Uterus (tissue), 4 donors: ENCODE data around the gene CACNA2D4. TPM values are rescaled to one million over a fixed set of nuclear protein-coding genes. Genes with fewer than 3 reads are reported as not detected.

Experiments
- DNase-seq, 2 donors: peaks; one replicate each; pipeline ENCODE4 v3.0.0-alpha.2; 2019 to 2020
- H3K27ac ChIP-seq, 2 donors: fragments of 200-600 bp; sonication (generic); 1 replicate in 1 of 2; 2 replicates in 1 of 2; pipeline ENCODE4 v1.5.1; 2016 to 2018
- H3K27me3 ChIP-seq, 2 donors: fragments of 200-600 bp; sonication (generic); one replicate each; pipeline ENCODE4 v1.5.1; 2018 to 2019; ENCODE audit warnings: control low read depth in 1 of 2
- H3K36me3 ChIP-seq, 2 donors: fragments of 200-600 bp; sonication (generic); one replicate each; pipeline ENCODE4 v1.5.1; 2019; ENCODE audit warnings: control low read depth in 1 of 2
- H3K4me1 ChIP-seq, 2 donors: fragments of 200-600 bp; sonication (generic); one replicate each; pipeline ENCODE4 v1.5.1; 2018 to 2019; ENCODE audit warnings: control low read depth in 1 of 2
- H3K4me3 ChIP-seq, 2 donors: fragments of 200-600 bp; sonication (generic); 1 replicate in 1 of 2; 2 replicates in 1 of 2; pipeline ENCODE4 v1.5.1; 2018 to 2019; ENCODE audit warnings: mild to moderate bottlenecking in 1 of 2
- H3K9me3 ChIP-seq, 2 donors: fragments of 200-600 bp; sonication (generic); one replicate each; pipeline ENCODE4 v1.5.1; 2019; ENCODE audit warnings: control low read depth in 1 of 2
- POLR2A ChIP-seq, 2 donors: fragments of 450-650 bp; IDR thresholded peaks; one replicate each; pipeline ENCODE4 v1.6.1; 2016; ENCODE audit warnings: antibody characterized with exemption in 2 of 2, mild to moderate bottlenecking in 1 of 2, moderate library complexity in 1 of 2
- intact Hi-C: fragments of 100-400 bp; cut with DNase I; formaldehyde crosslinking; loops from one replicate; pipeline ENCODE4 v1.15.1; 2023; ENCODE audit warnings: low total_unique reads
- total RNA-seq, 4 donors: library from RNA; depleted of rRNA in 3 of 4; stranded (reverse); fragments of >200 nt in 3 of 4; gene quantifications; one replicate each; pipeline versions ENCODE4 v1.1.0 to v1.2.4, GENCODE V29; 2014 to 2023
- TF ChIP-seq, protein P1 (sequence below), 4 experiments: fragments of 200-600 bp in 2 of 4; fragments of 450-650 bp in 2 of 4; sonication (generic) in 2 of 4; IDR thresholded peaks; one replicate each; pipeline ENCODE4 v1.5.1; 2016 to 2019; ENCODE audit warnings: antibody characterized with exemption in 4 of 4, mild to moderate bottlenecking in 2 of 4, moderate library complexity in 1 of 4
- donor health status: DM: yes; HTN: yes; CAD: no.

CACNA2D4 gene
- total RNA-seq, 4 donors from 2014 or later: 2.6 to 4.1 (median 4.0) TPM; not detected in 1

DNA sequence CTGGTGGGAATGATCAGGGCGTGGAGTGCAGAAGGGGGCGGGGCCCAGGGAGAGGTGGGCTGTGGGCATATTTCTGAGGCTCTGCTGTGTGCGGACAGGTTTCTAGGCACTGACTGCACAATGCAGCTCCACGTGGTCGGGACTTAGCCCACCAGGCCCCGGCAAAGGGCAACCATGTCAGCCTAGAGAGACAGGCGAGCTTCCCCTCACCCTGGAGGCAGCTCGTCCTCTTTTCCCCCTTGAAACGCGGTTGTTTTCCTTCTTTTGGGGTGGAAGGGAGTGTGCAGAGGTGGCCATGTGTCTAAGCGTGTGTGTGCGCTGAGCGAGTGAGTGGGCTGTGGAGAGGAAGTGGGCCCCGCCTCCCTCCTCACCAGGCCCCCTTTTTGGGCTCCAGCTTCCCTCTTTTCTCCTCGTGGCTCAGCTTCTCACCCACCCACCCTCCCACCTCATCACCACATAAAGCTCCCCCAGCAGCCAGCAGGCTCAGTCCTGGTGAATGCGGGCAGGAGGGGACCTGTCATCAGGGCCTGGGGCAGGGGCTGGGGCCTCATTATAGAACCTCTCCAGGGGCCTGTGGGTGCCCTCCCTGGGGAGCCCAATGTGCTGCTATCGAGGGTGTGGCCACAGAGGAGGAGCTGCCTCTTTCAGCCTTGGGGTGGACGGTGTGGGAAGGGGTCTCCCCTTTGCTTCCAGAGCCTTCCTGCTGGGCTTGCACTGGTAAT is 76.1 kb downstream of the CACNA2D4 start:
- no peaks in the 10 kb centered on the region for H3K36me3 ChIP-seq
- no peaks in the 10 kb centered on the region for H3K4me1 ChIP-seq
- TF ChIP-seq POLR2A (IDR thresholded peaks at IDR 0.05): no peak
- TF ChIP-seq, protein P1, sequence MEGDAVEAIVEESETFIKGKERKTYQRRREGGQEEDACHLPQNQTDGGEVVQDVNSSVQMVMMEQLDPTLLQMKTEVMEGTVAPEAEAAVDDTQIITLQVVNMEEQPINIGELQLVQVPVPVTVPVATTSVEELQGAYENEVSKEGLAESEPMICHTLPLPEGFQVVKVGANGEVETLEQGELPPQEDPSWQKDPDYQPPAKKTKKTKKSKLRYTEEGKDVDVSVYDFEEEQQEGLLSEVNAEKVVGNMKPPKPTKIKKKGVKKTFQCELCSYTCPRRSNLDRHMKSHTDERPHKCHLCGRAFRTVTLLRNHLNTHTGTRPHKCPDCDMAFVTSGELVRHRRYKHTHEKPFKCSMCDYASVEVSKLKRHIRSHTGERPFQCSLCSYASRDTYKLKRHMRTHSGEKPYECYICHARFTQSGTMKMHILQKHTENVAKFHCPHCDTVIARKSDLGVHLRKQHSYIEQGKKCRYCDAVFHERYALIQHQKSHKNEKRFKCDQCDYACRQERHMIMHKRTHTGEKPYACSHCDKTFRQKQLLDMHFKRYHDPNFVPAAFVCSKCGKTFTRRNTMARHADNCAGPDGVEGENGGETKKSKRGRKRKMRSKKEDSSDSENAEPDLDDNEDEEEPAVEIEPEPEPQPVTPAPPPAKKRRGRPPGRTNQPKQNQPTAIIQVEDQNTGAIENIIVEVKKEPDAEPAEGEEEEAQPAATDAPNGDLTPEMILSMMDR (IDR thresholded peaks at IDR 0.05): no peak
- H3K9me3 ChIP-seq: no peaks in the 10 kb centered on the region
- no peak for DNase-seq
- no peak overlapping the region for H3K4me3 ChIP-seq
- no peaks in the 10 kb centered on the region for H3K27me3 ChIP-seq
- intact Hi-C loops: no loop called here
- H3K27ac ChIP-seq: no peak overlapping the region

DNA sequence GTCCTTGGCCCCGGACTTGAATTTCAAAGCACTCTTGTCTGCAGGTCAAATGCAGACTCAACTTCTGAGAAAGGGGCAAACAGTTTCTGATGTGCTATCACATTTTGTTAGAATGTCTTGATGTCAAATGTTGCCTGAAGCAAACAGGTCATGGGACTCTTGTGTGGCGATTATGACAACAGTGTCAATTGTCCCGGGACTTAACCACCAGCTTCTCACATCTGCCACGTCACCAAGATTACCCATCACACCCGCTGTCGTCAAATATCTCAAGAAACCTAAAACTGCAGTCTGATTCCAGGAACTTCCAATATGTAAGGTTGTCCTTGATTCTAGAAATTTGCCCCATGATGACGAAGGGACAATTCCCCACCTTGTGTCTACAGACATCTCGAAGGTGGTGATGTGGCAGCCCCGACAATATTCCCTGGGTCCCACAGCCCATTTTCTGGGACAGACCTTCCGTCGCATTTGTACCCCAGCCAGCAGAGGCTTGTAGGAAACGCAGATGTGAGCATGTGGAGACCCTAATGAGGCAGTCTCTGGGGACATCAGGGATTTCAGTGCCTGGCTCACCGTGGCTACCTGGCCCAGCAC is 76.8 kb downstream of the CACNA2D4 start:
- Histone ChIP-seq H3K36me3 (no peaks in the 10 kb centered on the region), H3K27ac (no peak overlapping the region), H3K4me3 (no peak overlapping the region), H3K9me3 (no peaks in the 10 kb centered on the region), H3K27me3 (no peaks in the 10 kb centered on the region), H3K4me1 (no peaks in the 10 kb centered on the region)
- DNase-seq: no peak
- no peak for TF ChIP-seq POLR2A (IDR thresholded peaks at IDR 0.05)
- TF ChIP-seq, protein P1 (IDR thresholded peaks at IDR 0.05): no peak
- intact Hi-C loops: no loop called here

DNA sequence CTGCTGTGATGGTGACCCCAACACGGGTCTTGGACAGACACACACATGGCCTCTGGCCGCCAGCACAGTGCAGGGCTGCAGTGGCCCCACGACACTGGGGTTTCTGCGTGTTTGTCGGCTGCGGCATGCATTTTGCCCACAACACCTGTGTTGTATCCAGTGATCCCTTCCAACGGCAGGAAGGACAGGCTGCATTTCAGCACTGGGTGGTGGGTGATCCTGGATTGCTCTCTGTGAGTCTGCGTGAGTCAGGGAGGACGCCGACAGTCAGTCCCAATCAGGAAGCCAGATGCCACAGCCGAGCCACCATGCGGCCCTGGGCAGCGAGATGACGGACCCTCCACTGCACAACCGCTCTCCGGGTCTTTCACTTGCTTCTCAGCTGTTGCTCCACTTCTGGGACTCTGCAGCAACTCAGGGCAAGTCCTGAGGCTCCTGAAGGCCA is 77.4 kb downstream of the CACNA2D4 start:
- H3K9me3 ChIP-seq: no peaks in the 10 kb centered on the region

DNA sequence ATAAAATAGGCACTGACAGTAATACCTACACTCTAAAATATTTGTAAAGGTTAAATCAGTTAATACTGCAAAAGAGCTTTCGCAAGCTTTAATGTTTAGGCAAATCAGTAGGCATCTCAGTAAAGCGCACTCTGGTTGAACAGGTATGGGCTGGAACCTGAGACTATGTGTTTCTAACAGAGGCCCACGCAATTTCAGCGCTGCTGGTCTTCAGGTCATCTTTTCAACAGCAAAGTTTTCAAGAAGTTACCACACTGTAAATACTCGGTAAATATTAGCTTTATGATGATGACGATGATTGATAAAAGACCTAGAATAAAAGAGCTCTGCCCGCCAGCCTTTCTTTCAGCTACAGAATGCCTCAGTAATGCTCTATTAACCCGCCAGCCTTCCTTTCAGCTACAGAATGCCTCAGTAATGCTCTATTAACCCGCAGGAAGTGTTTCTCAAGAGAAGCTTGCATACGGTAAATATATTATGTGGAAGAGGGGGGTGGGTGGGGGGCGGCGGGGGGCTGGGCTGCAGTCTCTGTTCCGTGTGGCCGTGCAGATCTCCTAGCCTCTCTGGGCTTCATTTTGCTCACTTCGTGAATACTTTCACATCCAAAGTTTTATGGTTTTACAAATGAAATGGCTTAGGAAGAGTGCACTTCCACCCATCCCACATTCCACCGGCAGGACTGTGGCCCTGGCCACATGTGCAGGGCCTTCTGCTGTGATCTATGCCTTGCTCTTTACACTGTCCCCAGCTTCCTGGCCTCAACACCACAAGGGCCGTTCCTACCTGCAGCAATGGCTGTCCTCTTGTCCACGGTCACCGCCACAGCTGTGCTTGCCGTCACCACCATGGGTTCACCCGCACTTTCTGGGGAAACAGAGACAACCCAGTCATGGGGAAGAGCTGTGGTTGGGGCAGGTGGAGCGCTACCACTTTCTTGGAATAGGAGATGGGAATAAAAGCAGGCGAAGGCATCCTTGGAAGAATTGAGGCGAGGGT is 78.2 kb downstream of the CACNA2D4 start:
- H3K27ac ChIP-seq: no peak overlapping the region
- H3K4me3 ChIP-seq: no peak overlapping the region
- no peaks in the 10 kb centered on the region for H3K27me3 ChIP-seq
- no peaks in the 10 kb centered on the region for H3K9me3 ChIP-seq
- TF ChIP-seq POLR2A (IDR thresholded peaks at IDR 0.05): no peak
- TF ChIP-seq, protein P1 (IDR thresholded peaks at IDR 0.05): no peak
- no peaks in the 10 kb centered on the region for H3K4me1 ChIP-seq
- H3K36me3 ChIP-seq: no peaks in the 10 kb centered on the region
- no peak for DNase-seq
- intact Hi-C loops: no loop called here

More for the DNA sequence above, 77.4 kb downstream of the CACNA2D4 start:
- Histone ChIP-seq H3K36me3 (no peaks in the 10 kb centered on the region), H3K27ac (no peak overlapping the region), H3K27me3 (no peaks in the 10 kb centered on the region), H3K4me1 (no peaks in the 10 kb centered on the region), H3K4me3 (no peak overlapping the region)
- intact Hi-C loops: no loop called here
- TF ChIP-seq, protein P1 (IDR thresholded peaks at IDR 0.05): no peak
- no peak for TF ChIP-seq POLR2A (IDR thresholded peaks at IDR 0.05)
- DNase-seq: no peak
